GM21717 (cell line): ENCODE results near the gene FAM241A.
"Not testable (repeated sequence)": the region's sequence is repeated elsewhere in the genome, so short reads cannot be mapped to it uniquely, and the experiment has no call there.

Experiments
- ATAC-seq: cut with Tn5 transposase; IDR thresholded peaks from one replicate; pipeline ENCODE4 v1.9.1; 2021; ENCODE audit warnings: mild to moderate bottlenecking, moderate library complexity; ENCODE audit not compliant: unreplicated experiment

Gene FAM241A

DNA sequence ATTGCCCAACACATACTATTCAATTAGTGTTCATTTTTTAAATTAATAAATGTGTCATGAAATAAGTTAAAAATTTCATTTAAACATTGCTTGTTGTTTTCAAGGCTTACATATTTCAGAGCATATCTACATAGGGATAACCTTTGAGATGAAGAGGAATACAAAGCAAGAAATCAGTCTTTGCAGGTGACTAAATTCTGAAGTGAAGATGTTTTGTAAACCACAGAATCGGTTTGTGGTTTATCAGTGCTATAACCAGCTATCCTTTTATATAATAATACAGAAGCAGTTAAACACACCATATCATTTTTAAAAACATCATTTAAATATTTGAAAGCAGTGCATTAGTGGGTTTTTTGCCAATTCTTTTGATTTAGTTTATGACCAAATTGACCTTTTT is 26.9 kb downstream of the FAM241A start:
- peak; percentile 57 for ATAC-seq

DNA sequence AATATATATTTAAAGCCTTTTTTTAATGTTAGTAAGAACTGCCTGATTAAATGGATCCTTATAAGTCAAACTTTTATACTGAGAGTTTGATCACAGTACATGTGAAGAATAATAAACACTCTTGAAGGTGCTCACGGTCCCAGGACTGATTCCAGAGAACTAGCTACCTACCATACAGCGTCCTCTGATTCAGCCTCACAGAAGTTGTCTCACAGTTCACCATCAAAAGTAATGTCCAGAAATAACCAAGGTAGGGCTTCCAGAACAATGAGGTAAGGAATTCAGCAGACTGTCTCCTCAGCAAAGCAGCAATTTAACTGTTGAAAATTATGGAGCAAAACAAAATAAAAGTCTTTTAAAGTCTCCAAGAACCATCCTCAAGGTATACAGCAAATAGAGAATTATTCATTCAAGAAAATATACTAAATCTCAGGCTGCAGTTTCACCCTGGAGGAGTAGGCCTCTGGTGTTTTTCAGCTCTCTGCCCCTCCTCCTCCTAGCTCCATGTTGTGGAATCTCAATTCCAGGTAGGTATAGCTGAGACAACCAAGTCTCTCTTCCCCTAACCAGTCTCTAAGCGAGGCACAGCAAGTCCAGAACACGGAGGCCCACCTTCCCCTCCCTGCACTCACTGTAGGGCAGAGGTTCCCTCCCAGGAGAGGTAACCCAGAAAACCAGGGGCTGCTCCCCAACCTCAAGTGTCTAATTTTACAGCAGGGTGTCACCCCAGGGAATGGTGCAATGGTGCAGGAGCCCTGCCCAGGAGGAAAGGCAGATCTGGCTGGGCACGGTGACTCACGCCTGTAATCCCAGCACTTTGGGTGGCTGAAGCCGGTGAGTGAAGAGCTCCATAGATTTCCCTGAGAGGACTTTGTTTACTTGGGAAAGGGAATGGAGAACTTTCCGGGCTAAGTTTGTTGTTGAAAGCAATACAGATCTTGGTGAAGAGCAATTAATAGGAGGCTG is 28.6 kb downstream of the FAM241A start:
- no peak for ATAC-seq

DNA sequence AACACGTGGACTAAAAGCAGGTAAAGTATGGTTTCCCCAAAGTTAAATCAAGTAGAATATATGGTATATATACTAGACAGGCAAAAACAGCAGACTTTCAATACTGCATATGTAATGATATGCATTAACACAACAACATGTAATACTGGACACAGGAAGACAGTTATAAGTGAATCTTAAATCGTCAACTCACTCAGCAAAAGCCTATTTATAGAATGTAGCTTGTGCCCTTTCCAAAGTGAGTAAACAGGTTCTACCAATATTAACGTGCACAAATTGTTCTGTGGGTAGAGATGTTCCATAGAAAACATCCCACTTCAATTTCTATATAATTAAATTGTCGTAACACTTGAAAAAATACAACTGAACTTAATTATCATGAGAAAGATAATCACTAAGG is 30.6 kb downstream of the FAM241A start:
- ATAC-seq: no peak

DNA sequence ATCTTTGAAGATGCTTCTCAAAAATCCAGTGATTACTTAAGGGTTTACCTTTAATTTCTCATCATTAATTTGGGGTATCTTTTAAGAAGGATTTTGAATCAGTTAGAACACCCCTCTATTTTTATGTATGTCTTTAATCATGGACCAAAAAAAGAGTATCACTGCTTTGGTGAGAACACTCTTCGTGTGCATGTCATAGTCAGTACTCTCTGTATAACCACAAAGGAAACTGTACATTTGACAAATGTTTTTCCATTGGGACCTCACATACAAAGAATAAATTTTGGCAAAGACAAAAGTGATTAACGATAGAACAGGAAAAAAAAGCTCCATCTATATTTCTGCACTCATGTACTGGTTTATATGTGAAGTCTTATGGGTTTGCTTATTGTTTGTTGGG is 31.3 kb downstream of the FAM241A start:
- no peak for ATAC-seq

DNA sequence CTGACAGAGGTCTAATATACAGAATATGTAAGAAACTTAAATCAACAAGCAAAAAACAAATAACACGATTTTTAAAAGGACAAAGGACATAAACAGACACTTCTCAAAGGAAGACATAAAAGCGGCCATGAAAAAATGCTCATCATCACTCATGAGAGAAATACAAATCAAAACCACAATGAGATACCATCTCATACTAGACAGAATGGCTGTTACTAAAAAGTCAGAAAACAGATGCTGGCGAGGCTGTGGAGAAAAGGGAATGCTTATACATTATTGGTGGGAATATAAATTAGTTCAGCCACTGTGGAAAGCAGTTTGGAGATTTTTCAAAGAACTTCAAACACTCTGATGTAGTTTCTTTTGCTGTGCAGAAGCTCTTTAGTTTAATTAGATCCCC is 33.5 kb downstream of the FAM241A start:
- ATAC-seq: not testable (repeated sequence)

DNA sequence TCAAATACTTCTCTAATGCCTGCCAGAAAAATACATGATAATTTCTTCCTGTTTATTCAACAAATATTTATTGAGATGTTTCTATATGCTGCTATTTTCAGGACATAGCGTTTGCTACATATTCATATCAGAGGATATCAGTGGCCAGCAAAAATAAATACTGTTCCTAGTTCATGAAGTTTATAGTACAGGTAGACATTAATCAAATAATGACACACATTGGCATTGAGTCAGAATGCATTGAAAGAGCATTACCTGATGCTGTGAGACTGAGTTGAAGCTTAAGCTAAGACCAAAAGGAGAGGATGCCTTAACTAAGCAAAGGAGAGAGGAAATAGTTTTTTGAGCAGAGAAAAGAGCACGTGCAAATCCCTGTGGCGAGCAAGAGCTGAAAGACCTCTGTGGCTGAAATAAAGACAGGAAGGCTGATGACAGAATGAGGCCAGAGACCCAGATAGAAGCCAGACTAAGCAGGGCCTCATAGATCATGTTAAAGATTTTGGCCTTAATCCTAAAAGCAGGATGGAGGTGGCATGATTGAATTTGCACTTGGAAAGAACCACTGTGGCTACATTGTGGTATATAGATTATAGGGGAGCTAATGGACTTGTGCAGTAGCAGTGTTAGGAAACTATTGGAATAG is 36.2 kb downstream of the FAM241A start:
- ATAC-seq: no peak

DNA sequence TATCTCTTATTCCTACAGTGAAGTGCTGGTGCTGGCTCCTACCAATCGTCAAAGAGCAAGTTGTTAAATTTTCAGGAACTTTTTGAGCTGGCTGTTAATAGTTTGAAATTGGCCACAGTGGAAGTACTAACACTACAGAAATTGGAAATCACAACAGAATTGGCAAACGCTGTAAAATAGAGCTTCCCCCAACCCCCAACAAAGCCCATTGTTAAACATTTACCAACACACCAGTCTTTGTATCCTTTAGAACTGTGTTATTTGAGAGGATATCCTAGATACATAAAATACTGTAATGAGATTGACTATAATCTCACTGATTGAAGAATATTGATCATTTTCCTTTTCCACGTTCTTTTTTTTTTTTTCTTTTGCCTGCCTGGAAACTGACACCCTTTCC is 37.4 kb downstream of the FAM241A start:
- ATAC-seq: no peak

DNA sequence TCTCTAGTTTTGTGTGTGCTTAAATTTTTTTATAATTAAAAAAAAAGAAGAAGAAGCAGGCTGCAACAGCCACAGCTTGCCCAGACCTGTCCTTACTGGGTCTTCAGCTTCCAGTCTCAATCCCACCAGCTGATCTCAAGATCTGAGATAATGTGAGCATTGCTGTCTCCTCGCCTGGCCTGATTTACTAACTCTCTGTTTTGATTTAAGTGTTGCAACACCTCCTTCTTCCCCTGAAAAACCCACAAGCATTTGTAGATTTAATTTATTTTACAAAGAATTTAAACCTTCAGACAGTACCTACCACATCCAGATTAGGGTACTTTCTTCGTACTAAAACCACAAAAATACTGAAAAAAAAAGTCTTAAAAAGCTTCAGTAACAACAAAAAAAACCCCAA is 38.0 kb downstream of the FAM241A start:
- ATAC-seq: no peak

DNA sequence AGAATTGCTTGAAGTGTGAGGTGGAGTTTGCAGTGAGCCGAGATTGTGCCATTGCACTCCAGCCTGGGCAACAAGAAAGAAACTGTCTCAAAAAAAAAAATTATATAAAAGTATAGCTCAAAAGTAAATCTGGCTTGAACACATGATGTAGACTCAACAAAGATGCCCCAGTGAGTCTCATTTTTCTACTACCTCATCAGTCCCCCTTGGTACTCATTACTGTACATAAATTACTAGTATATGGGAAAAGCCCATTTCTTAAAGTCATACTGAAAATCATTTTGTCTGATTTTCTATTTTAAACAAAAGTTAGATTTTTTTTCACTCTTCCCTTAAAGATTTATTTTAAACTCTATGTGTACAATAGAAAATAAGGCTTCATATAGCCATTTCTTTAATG is 39.2 kb downstream of the FAM241A start:
- no peak for ATAC-seq

DNA sequence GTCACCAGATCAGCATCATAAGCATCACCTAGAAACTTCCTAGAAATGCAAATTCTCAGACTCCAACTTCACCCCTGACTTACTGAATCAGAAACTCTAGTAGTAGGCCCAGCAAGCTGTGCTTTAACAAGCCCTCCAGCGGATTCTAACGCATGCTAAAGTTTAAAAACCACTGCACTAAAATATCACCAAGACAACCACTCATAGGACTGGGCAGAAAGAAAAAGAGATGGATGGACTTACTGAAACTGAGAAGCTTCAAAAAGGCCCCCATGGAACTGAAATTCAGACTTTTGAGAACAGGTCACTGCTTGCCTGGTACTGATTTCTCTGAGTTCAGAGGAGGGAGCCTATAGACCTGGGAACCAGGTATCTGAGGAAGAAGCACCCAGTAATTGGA is 40.1 kb downstream of the FAM241A start:
- ATAC-seq: peak; percentile 84

DNA sequence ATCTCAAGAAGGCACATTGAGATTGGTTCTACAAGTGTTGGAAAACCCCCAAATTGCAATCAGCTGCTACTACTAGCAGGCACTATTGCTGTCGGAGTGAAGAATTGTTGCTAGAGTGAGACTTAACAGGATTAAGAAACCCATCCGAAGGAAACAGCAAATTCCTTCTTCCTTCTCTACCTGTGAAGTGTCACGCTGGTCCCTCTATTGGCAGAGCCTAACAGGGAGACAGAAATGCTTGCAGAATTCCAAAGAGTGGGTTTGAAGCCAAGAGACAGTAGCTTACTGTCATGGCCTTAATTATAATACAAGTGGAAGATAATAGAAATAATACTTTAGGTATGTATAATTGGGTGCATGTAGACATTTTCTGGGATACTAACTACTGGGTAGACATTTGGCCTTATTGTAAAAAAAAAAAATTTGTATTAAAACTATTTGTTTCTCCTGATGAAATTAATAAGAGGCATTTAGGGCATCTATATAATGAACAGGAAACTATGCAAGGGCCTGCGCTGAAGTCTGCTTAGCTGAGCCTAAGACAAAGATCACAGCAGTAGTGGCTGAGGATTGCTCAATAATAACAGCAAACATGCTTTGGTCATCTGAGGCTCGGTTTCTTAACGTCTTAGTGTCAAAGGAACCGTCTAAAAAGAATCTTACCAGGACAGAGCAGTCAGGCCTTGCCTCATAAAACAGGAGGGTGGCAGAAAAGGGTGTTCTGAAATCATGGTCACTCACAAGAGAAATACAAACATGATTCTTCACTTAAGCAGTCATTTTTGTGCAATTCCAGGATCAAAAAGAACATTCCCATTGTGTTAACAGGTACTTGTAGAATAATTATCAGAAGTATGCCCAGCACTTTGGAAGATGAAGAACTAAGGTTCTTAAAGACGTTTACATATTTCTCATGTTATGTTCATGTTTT is 40.8 kb downstream of the FAM241A start:
- no peak for ATAC-seq

DNA sequence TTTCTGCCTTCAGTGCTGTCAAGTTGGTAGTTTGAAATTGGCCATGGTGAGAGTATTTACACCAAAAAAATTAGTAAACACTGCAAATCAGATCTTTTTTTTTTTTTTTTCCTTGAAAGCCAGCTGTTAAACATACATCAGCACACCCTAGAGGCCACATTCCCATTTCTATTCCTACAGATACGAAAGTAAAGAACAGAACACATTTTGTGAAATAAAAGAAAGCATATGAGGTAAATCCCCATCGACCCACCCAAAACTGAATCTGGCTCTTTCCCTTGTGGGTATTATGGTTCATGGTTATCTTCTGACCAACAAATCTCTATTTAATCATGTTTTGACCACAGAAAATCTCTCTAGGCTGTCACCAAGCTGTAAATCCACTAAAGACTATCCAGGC is 44.5 kb downstream of the FAM241A start:
- ATAC-seq: no peak

DNA sequence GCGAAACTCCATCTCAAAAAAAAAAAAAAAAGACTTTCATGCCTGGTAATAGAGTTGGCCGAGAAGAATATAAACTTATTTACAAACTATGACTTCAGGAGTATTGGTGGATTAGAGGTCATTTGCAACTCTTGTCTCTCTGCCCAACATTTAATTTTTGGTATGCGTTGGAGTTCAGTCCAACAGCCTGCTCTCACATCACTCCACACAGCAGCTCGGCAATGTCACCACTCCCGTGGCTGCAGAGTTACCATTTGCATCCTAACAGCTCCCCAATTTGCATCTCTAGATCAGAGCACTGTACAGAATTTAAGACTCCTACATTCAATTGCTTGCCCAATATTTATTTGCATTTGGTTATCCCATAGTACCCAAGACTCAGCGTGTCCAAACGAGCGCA is 45.4 kb downstream of the FAM241A start:
- ATAC-seq: no peak

DNA sequence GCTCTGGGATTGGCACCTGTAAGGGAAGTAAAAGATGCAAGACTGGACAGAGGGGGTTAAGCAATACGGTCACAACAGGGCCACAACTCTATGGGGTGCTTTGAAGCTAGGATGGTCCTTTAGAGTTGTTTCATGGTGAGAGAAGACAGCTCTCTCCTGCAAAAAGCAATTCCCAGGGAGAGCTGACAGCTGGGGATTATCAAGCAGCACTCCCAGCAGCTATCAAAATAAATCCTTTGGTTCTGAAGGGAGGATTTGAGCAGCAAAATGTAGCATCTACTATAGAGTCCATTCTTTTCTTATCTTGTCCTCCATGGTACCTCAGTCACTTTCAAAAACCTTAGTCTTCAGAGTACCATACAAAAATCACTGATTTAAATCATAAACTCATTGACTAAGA is 51.2 kb downstream of the FAM241A start:
- ATAC-seq: no peak

DNA sequence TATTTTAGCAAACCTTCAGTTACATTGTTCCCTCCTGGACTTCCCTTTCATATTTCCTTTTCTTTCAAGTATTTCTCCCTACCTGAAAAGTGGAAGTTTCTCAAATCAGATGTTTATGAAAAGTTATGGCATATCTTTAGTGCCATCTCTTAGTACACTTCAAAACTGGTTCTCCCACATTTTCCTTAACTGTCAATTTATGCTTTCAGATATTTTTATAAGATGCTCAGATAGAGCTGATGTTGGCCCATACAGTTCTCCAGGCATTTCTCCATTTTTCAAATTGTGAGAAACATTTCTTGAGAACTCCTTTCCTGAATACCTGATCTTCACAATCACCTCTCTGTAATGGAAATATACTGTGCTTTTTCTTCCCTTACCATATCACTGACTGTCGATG is 53.8 kb downstream of the FAM241A start:
- ATAC-seq: peak; percentile 10

DNA sequence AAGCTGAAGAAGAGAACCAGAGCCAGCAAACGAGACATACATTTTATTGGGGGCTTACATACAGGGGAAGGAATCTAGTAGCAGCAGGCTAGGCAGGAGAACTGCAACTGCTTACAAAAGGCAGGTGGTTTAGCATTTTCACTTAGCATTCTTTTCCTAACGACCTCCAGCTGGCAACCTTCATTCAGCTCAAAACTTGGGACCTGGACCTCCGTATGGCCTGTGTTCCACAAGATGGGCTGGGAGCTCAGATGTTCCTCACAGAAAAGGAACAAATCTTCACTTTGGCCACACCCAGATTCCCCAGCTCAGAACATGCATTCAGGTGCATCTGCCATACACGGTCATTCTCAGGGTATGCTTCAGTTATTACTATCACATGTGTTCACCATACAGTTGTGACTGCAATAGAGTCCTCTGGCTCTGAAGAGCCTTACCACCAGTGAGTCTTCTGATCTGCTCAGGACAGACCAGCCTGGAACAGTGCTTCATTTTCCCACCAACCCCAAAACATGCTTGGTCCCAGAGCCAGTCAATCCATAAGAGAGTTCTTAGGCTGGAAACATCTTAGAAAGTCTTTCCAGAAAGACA is 56.8 kb downstream of the FAM241A start:
- no peak for ATAC-seq

DNA sequence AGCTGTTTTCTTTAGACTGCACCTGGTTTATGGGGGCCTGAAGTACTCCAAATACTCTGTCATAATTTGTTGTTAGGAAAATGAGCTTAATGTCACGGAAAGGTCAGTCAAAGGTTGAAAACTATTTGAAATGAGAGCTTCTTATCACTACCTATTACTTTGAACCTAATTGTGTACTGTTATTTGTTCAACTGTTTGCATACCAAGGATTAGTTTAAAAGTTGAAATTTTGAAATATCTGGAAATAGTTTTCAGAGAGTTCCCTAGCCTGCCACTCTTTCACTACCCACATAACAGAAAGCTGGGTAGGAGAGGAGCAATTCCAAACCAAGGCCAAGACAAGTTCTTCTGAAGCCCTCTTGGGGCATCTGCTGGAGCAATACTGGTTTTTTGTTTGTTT is 58.3 kb downstream of the FAM241A start:
- no peak for ATAC-seq

DNA sequence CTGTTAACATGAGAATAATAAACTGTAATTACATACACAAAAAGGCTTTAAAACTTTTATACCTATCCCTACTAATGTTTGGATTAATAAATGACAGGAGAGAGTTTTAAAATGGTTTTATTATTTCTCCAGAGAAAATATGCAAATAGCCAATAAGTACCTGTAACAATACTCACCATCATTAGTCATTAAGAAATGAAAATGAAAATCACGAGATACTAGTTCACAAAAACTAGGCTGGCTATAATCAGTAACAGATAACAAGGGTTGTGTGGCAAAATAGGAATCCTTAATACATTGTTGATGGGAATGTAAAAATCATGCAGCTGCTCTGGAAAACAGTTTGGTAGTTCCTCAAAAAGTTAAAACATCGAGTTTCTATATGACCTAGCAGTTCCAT is 61.2 kb downstream of the FAM241A start:
- ATAC-seq: no peak

DNA sequence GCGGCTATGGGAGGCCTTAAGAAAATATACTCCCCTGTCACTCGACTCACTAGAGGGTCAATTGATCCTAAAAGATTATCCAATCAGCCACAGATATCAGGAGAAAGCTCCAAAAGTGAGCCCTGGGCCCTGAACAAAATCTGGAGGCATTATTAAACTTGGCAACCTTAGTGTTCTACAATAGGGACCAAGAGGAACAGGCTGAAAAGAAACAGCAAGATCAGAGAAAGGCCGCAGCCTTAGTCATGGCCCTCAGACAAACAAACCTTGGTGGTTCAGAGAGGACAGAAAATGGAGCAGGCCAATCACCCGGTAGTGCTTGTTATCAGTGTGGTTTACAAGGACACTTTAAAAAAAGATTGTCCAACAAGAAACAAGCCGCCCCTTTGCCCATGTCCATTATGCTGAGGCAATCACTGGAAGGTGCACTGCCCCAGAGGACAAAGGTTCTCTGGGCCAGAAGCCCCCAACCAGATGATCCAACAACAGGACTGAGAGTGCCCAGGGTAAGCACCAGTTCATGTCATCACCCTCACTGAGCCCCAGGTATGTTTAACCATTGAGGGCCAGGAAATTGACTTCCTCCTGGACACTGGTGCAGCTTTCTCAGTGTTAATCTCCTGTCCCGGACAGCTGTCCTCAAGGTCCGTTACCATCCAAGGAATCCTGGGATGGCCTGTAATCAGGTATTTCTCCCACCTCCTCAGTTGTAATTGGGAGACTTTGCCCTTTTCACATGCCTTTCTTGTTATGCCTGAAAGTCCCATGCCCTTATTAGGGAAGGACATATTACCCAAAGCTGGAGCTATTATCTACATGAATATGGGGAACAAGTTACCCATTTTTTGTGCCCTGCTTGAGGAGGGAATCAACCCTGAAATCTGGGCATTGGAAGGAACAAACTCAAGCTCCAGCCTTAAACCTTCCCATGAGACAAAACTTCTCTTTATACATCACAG is 63.2 kb downstream of the FAM241A start:
- ATAC-seq: not testable (repeated sequence)

DNA sequence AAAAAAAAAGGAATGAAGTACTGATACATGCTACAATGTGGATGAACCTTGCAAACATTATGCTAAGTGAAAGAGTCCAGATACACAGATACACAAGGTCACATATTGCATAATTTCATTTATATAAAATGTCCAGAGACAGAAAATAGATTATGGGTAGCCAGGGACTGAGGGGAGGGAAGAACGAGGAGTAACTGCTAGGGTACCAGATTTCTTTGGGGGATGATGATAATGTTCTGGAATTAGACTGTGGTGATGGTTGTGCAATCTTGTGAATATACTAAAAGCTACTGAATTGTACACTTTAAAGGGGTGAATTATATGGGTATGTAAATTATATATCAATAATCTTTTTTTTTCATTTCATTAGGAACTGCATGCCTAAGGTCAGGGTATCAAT is 65.5 kb downstream of the FAM241A start:
- ATAC-seq: no peak
